Neural cell (in vitro differentiated cells): ENCODE measurements around the gene VWA8. TPM values are rescaled to one million over a fixed set of nuclear protein-coding genes. Genes with fewer than 3 reads are reported as not detected.

ENCODE experiments used
- H2AFZ ChIP-seq: fragments of 200-600, 300-800 bp; sonication (generic), shearing (Covaris generic); 2 replicates; pipeline ENCODE4 v1.6.0; 2014; ENCODE audit warnings: low read depth, mild to moderate bottlenecking, antibody characterized with exemption, low read length, moderate library complexity
- H3F3A ChIP-seq: fragments of 200-600 bp; shearing (Covaris generic); 2 replicates; pipeline ENCODE4 v1.6.1; 2016; ENCODE audit warnings: mild to moderate bottlenecking, moderate library complexity, mixed read lengths, antibody characterized with exemption, low read length; ENCODE audit not compliant: insufficient read depth, poor library complexity, severe bottlenecking
- H3K27ac ChIP-seq: fragments of 200-600, 300-800 bp; sonication (generic), shearing (Covaris generic); 2 replicates; pipeline ENCODE4 v1.5.1; 2014; ENCODE audit warnings: mild to moderate bottlenecking, low read length, moderate library complexity
- H3K27me3 ChIP-seq: fragments of 300-800, 200-600 bp; sonication (generic), shearing (Covaris generic); 2 replicates; pipeline ENCODE4 v1.6.0; 2014; ENCODE audit warnings: mild to moderate bottlenecking, low read depth, low read length, moderate library complexity; ENCODE audit not compliant: insufficient read depth
- H3K36me3 ChIP-seq: fragments of 300-800, 200-600 bp; sonication (generic), shearing (Covaris generic); 2 replicates; pipeline ENCODE4 v1.5.1; 2014; ENCODE audit warnings: mild to moderate bottlenecking, antibody characterized with exemption, low read length, moderate library complexity; ENCODE audit not compliant: insufficient read depth
- H3K4me2 ChIP-seq: fragments of 300-800, 200-600 bp; sonication (generic), shearing (Covaris generic); 2 replicates; pipeline ENCODE4 v1.6.0; 2014; ENCODE audit warnings: mild to moderate bottlenecking, low read length
- H3K4me3 ChIP-seq: fragments of 300-800, 200-600 bp; sonication (generic), shearing (Covaris generic); 2 replicates; pipeline ENCODE4 v1.5.1; 2014; ENCODE audit warnings: mild to moderate bottlenecking, low read length, moderate library complexity
- H3K79me2 ChIP-seq: fragments of 200-600 bp; shearing (Covaris generic); replicated peaks from 2 replicates; pipeline ENCODE4 v1.6.0; 2014; ENCODE audit warnings: mild to moderate bottlenecking, low read length, moderate library complexity; ENCODE audit not compliant: insufficient read depth
- H3K9ac ChIP-seq: fragments of 300-800, 200-600 bp; sonication (generic), shearing (Covaris generic); 2 replicates; pipeline ENCODE4 v1.6.1; 2016; ENCODE audit warnings: mild to moderate bottlenecking, low read length, mixed read lengths
- H3K9me2 ChIP-seq: fragments of 200-600 bp; shearing (Covaris generic); 2 replicates; pipeline ENCODE4 v1.6.1; 2016; ENCODE audit warnings: mild to moderate bottlenecking, low read length, mixed read lengths; ENCODE audit not compliant: insufficient read depth
- H3K9me3 ChIP-seq: fragments of 200-600, 300-800 bp; sonication (generic), shearing (Covaris generic); 2 replicates; pipeline ENCODE4 v1.6.1; 2016; ENCODE audit warnings: mild to moderate bottlenecking, mixed run types, low read length, moderate library complexity, mixed read lengths
- H4K20me1 ChIP-seq: fragments of 200-600 bp; shearing (Covaris generic); 2 replicates; pipeline ENCODE4 v1.6.1; 2016; ENCODE audit warnings: mild to moderate bottlenecking, mixed run types; ENCODE audit not compliant: insufficient read depth
- EP300 ChIP-seq: fragments of 450-650 bp; conservative IDR thresholded peaks from 2 replicates; pipeline ENCODE4 v1.6.1; 2014; ENCODE audit warnings: antibody characterized with exemption, mild to moderate bottlenecking, moderate library complexity; ENCODE audit not compliant: poor library complexity, severe bottlenecking
- EZH2 ChIP-seq: fragments of 200-600, 300-800 bp; shearing (Covaris generic), sonication (generic); IDR thresholded peaks from 2 replicates; pipeline ENCODE4 v1.6.1; 2014; ENCODE audit warnings: antibody characterized with exemption, low read length, borderline replicate concordance, mild to moderate bottlenecking; ENCODE audit not compliant: insufficient read depth, poor library complexity, severe bottlenecking
- MXI1 ChIP-seq: fragments of 450-650 bp; conservative IDR thresholded peaks from 2 replicates; pipeline ENCODE4 v1.6.1; 2014; ENCODE audit warnings: antibody characterized with exemption, mild to moderate bottlenecking; ENCODE audit not compliant: poor library complexity, severe bottlenecking
- POLR2AphosphoS5 ChIP-seq: IDR thresholded peaks from 2 replicates; pipeline ENCODE4 v1.6.1; 2012
- RAD21 ChIP-seq: fragments of 450-650 bp; conservative IDR thresholded peaks from 2 replicates; pipeline ENCODE4 v1.6.1; 2014; ENCODE audit warnings: antibody characterized with exemption, mild to moderate bottlenecking, moderate library complexity
- REST ChIP-seq: IDR thresholded peaks from 2 replicates; pipeline ENCODE4 v1.6.1; 2012; ENCODE audit warnings: borderline replicate concordance
- SMC3 ChIP-seq: fragments of 450-650 bp; conservative IDR thresholded peaks from 2 replicates; pipeline ENCODE4 v1.6.1; 2014; ENCODE audit warnings: antibody characterized with exemption, mild to moderate bottlenecking, moderate library complexity; ENCODE audit not compliant: poor library complexity
- TAF1 ChIP-seq: IDR thresholded peaks from 2 replicates; pipeline ENCODE4 v1.6.1; 2012; ENCODE audit warnings: low read depth
- polyA plus RNA-seq: library from polyadenylated mRNA; depleted of rRNA; stranded (reverse); fragments of >200 nt; gene quantifications from 2 replicates; pipeline ENCODE4 v1.2.3, GENCODE V29; 2014
- TF ChIP-seq, protein P1 (sequence below): fragments of 450-650 bp; IDR thresholded peaks from 2 replicates; pipeline ENCODE4 v1.5.1; 2014; ENCODE audit warnings: antibody characterized with exemption, mild to moderate bottlenecking, moderate library complexity; ENCODE audit not compliant: poor library complexity, severe bottlenecking

Gene VWA8
- polyA plus RNA-seq, 1 donor from 2014 or later = 3.6 TPM

DNA sequence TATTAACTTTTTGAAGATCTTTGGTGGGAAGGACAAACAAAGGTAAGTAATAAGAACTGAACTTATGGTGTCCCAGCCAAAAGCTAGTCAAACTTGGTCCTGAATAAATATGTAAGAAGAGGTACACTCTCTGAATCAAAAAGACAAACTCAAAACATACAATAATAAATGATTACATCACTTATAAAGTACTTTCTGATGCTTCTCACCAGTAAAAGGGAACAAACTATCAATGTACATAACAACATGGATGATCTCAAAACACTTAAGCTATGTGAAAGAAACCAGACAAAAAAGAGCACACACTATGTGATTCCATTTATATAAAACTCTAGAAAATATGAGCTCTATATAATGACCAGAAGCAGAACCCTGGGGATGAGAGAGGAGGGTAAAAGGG, 138.3 kb downstream of the VWA8 start:
- Histone ChIP-seq H3K27me3 (no peaks in the 10 kb centered on the region), H3K4me2 (no peak overlapping the region), H3K36me3 (no peaks in the 10 kb centered on the region)

DNA sequence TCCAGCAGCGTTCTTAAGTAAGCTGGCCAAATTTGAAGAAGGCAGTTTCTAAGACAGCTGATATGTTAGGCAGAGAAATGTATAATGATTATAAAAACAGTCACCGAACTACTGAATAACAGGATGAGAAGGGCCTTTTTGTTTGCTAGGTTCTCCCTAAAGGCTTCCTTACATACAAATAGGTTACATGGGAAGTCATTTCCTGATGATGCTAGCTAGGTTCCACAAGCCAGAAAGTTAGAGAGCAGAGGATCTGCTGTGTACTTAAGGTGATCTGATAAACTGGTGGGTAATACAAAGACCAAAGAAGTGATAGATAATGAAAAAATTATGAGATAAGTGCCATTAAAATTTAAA, 139.7 kb downstream of the VWA8 start:
- no peak for TF ChIP-seq TAF1
- TF ChIP-seq EZH2 = no peak
- no peak for TF ChIP-seq POLR2AphosphoS5
- no peak for TF ChIP-seq REST
- no peak for TF ChIP-seq RAD21
- no peak for TF ChIP-seq SMC3
- TF ChIP-seq, protein P1, sequence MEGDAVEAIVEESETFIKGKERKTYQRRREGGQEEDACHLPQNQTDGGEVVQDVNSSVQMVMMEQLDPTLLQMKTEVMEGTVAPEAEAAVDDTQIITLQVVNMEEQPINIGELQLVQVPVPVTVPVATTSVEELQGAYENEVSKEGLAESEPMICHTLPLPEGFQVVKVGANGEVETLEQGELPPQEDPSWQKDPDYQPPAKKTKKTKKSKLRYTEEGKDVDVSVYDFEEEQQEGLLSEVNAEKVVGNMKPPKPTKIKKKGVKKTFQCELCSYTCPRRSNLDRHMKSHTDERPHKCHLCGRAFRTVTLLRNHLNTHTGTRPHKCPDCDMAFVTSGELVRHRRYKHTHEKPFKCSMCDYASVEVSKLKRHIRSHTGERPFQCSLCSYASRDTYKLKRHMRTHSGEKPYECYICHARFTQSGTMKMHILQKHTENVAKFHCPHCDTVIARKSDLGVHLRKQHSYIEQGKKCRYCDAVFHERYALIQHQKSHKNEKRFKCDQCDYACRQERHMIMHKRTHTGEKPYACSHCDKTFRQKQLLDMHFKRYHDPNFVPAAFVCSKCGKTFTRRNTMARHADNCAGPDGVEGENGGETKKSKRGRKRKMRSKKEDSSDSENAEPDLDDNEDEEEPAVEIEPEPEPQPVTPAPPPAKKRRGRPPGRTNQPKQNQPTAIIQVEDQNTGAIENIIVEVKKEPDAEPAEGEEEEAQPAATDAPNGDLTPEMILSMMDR = no peak
- TF ChIP-seq EP300 = no peak
- no peak for TF ChIP-seq MXI1
- no peaks in the 10 kb centered on the region for H3K9me2 ChIP-seq
- no peaks in the 10 kb centered on the region for H3K79me2 ChIP-seq

More for the DNA sequence above, 138.3 kb downstream of the VWA8 start:
- Histone ChIP-seq H3K79me2 (no peaks in the 10 kb centered on the region), H3F3A (no peaks in the 10 kb centered on the region), H2AFZ (no peak overlapping the region), H3K9me2 (no peaks in the 10 kb centered on the region), H4K20me1 (no peaks in the 10 kb centered on the region), H3K9me3 (no peaks in the 10 kb centered on the region), H3K4me3 (no peak overlapping the region), H3K9ac (no peak overlapping the region), H3K27ac (no peak overlapping the region)
- TF ChIP-seq POLR2AphosphoS5 (no peak), TAF1 (no peak), SMC3 (no peak), REST (no peak), RAD21 (no peak), MXI1 (no peak), EZH2 (no peak)
- TF ChIP-seq, protein P1 = no peak

More for the DNA sequence above, 139.7 kb downstream of the VWA8 start:
- Histone ChIP-seq H3F3A (no peaks in the 10 kb centered on the region), H4K20me1 (no peaks in the 10 kb centered on the region), H3K9me3 (no peaks in the 10 kb centered on the region), H3K36me3 (no peaks in the 10 kb centered on the region), H3K4me2 (no peak overlapping the region), H3K4me3 (no peak overlapping the region), H3K27me3 (no peaks in the 10 kb centered on the region), H3K27ac (no peak overlapping the region), H2AFZ (no peak overlapping the region), H3K9ac (no peak overlapping the region)
